GM23248 (cell line): ENCODE data around the gene THBS1. TPM values are rescaled to one million over a fixed set of nuclear protein-coding genes. Genes with fewer than 3 reads are reported as not detected.

Experiments used
- DNase-seq: peaks from one replicate; pipeline ENCODE4 v3.0.0-alpha.2; 2015
- H2AFZ ChIP-seq: fragments of 200-600 bp; sonication (generic); 2 replicates; pipeline ENCODE4 v1.6.1; 2016; ENCODE audit warnings: antibody characterized with exemption
- H3F3A ChIP-seq: fragments of 200-600 bp; sonication (generic); 2 replicates; pipeline ENCODE4 v1.6.1; 2016; ENCODE audit warnings: mild to moderate bottlenecking, antibody characterized with exemption, mixed run types; ENCODE audit not compliant: insufficient read depth
- H3K27ac ChIP-seq: fragments of 200-600 bp; sonication (generic); 2 replicates; pipeline ENCODE4 v1.5.1; 2016; ENCODE audit warnings: mild to moderate bottlenecking
- H3K27me3 ChIP-seq: fragments of 200-600 bp; sonication (generic); replicated peaks from 2 replicates; pipeline ENCODE4 v1.6.1; 2016; ENCODE audit warnings: mild to moderate bottlenecking; ENCODE audit not compliant: insufficient read depth
- H3K36me3 ChIP-seq: fragments of 200-600 bp; sonication (generic); 2 replicates; pipeline ENCODE4 v1.6.1; 2016; ENCODE audit warnings: low read depth, mild to moderate bottlenecking
- H3K4me1 ChIP-seq: fragments of 200-600 bp; sonication (generic); 2 replicates; pipeline ENCODE4 v1.6.1; 2016; ENCODE audit warnings: mild to moderate bottlenecking; ENCODE audit not compliant: insufficient read depth
- H3K4me2 ChIP-seq: fragments of 200-600 bp; sonication (generic); one replicate; pipeline ENCODE4 v1.6.1; 2016; ENCODE audit warnings: mild to moderate bottlenecking; ENCODE audit not compliant: unreplicated experiment
- H3K4me3 ChIP-seq: fragments of 200-600 bp; sonication (generic); 2 replicates; pipeline ENCODE4 v1.5.1; 2016; ENCODE audit warnings: mild to moderate bottlenecking
- H3K79me2 ChIP-seq: fragments of 200-600 bp; sonication (generic); 2 replicates; pipeline ENCODE4 v1.6.1; 2016; ENCODE audit warnings: mild to moderate bottlenecking; ENCODE audit not compliant: insufficient read depth
- H3K9ac ChIP-seq: fragments of 200-600 bp; sonication (generic); 2 replicates; pipeline ENCODE4 v1.6.1; 2016; ENCODE audit warnings: mild to moderate bottlenecking
- H3K9me2 ChIP-seq: fragments of 200-600 bp; sonication (generic); 2 replicates; pipeline ENCODE4 v1.6.1; 2016; ENCODE audit warnings: mixed run types, mild to moderate bottlenecking, moderate library complexity; ENCODE audit not compliant: insufficient read depth
- H3K9me3 ChIP-seq: fragments of 200-600 bp; sonication (generic); one replicate; pipeline ENCODE4 v1.6.1; 2017; ENCODE audit warnings: low read depth
- H4K20me1 ChIP-seq: fragments of 200-600 bp; sonication (generic); 2 replicates; pipeline ENCODE4 v1.6.0; 2016; ENCODE audit not compliant: insufficient read depth
- EZH2 ChIP-seq: fragments of 200-600 bp; sonication (generic); IDR thresholded peaks from 2 replicates; pipeline ENCODE4 v1.6.1; 2018; ENCODE audit warnings: antibody characterized with exemption, mild to moderate bottlenecking; ENCODE audit not compliant: insufficient read depth, poor library complexity, severe bottlenecking
- EZH2phosphoT487 ChIP-seq: fragments of 200-600 bp; sonication (generic); IDR thresholded peaks from 2 replicates; pipeline ENCODE4 v1.6.1; 2018; ENCODE audit warnings: antibody characterized with exemption, moderate library complexity, mild to moderate bottlenecking, low read depth; ENCODE audit not compliant: insufficient read depth
- WGBS, 2 experiments: methylation state at CpG; one replicate each; pipeline ENCODE4 v1.1.6; 2015 to 2017; ENCODE audit warnings: low lambda C conversion rate in 2 of 2, low coverage in 1 of 2; ENCODE audit errors: missing lambda C conversion rate in 2 of 2; 5-methylcytosine and 5-hydroxymethylcytosine counted together
- in situ Hi-C: fragments of 300-500 bp; cut with MboI; formaldehyde crosslinking; loops from 2 replicates; pipeline ENCODE4 v1.15.0; 2020
- polyA plus RNA-seq: library from polyadenylated mRNA; unstranded; fragments of >200 nt; fragmentation: Nextera tagmentation; extraction: Ambion mirVana; gene quantifications from 2 replicates; pipeline ENCODE4 v1.2.1, GENCODE V29; 2016
- total RNA-seq: library from RNA; depleted of rRNA; stranded (reverse); fragments of >200 nt; shearing (Covaris generic); gene quantifications from 2 replicates; pipeline ENCODE4 v1.2.3, GENCODE V29; 2014

Gene THBS1
- total and polyA plus RNA-seq, 2 experiments from 2014 or later, result 2,858 to 7,697 TPM

DNA sequence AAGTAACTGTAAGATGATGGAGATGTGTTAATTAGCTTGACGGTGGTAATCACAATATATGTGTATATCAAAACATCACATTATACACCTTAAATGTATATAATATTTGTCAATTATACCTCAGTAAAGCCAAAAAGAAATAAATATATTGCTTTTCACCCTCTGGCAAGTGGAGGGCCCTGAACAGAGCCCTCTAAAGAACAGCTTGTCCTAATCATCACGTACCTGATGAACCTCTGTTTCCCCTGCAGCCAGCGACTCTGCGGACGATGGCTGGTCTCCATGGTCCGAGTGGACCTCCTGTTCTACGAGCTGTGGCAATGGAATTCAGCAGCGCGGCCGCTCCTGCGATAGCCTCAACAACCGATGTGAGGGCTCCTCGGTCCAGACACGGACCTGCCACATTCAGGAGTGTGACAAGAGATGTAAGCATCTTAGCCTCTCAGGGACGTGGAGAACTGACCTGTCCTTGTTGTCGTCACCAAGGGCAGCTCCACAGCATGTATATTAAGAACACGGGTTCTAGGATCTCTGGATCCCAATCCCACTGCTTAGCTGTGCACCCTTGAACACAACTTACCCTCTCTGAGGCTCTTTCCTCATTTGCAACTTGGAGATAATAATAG lies 6.3 kb downstream of the THBS1 start:
- TF ChIP-seq EZH2phosphoT487, result no peak
- no peak for TF ChIP-seq EZH2
- Histone ChIP-seq H3K4me2 (peak overlapping the region; percentile 75), H3K4me1 (no peaks in the 10 kb centered on the region; the same call in 1 of the 2 replicates), H3K4me3 (peak overlapping the region; percentile 74), H3K27ac (peak overlapping the region; percentile 95), H3K27me3 (no peaks in the 10 kb centered on the region), H3K36me3 (peaks cover 94% of the 10 kb centered on the region), H3K9me2 (no peaks in the 10 kb centered on the region), H3K79me2 (peaks cover 10% of the 10 kb centered on the region; the same call in 1 of the 2 replicates), H3K9me3 (no peaks in the 10 kb centered on the region), H2AFZ (no peak overlapping the region), H4K20me1 (peaks cover 76% of the 10 kb centered on the region; the same call in 1 of the 2 replicates), H3F3A (peaks cover 100% of the 10 kb centered on the region), H3K9ac (peak overlapping the region; percentile 89)
- DNase-seq, result peak; percentile 52
- 75 to 77% methylated on average over 17 of the region's 17 CpGs for WGBS, 2 experiments
- in situ Hi-C loops, result no loop called here

DNA sequence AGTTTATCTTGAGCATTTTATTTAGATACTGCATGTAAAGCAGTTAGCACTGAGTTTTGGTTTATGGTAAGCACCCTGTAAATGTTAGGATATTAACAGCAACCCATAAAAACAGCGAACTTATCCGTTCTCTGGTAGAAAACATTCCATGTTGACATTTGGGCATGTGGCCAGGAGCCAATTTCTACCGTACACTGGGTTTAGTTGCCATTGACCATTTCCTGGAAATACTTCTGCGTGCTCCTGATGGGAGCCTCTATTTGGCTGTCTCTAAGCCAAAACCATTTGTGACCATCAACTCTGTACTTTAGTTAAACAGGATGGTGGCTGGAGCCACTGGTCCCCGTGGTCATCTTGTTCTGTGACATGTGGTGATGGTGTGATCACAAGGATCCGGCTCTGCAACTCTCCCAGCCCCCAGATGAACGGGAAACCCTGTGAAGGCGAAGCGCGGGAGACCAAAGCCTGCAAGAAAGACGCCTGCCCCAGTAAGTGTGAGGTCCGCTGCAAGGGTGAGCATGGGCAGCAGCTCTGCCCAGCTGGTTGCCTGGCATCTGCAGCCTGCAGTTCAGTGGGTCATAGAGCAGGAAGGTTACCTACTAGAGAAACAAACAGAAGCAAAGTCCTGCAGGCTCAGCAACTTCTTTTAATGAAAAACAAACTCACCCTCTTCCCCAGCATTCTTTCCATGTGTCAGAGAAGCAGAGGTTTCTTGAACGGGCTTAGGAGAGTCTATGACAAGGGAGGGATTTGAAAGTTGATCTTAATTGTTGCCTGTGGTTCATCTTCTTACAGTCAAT lies 7.1 kb downstream of the THBS1 start:
- DNase-seq, result peak; percentile 64
- peaks cover 2% of the 10 kb centered on the region; the same call in 1 of the 2 replicates for H3K79me2 ChIP-seq
- H4K20me1 ChIP-seq, result peaks cover 78% of the 10 kb centered on the region; the same call in 1 of the 2 replicates
- no peaks in the 10 kb centered on the region for H3K9me3 ChIP-seq
- peak overlapping the region; percentile 89 for H3K9ac ChIP-seq
- WGBS, 2 experiments, result 61 to 64% methylated on average over 13 of the region's 13 CpGs
- peak overlapping the region; percentile 95 for H3K27ac ChIP-seq
- no peaks in the 10 kb centered on the region for H3K9me2 ChIP-seq
- no peak for TF ChIP-seq EZH2
- TF ChIP-seq EZH2phosphoT487, result no peak
- no peaks in the 10 kb centered on the region; the same call in 1 of the 2 replicates for H3K4me1 ChIP-seq
- H3K4me3 ChIP-seq, result peak overlapping the region; percentile 74
- H3K4me2 ChIP-seq, result peak overlapping the region; percentile 75
- H3K36me3 ChIP-seq, result peaks cover 95% of the 10 kb centered on the region
- in situ Hi-C loops, result no loop called here
- peaks cover 100% of the 10 kb centered on the region for H3F3A ChIP-seq
- no peak overlapping the region for H2AFZ ChIP-seq
- H3K27me3 ChIP-seq, result no peaks in the 10 kb centered on the region

DNA sequence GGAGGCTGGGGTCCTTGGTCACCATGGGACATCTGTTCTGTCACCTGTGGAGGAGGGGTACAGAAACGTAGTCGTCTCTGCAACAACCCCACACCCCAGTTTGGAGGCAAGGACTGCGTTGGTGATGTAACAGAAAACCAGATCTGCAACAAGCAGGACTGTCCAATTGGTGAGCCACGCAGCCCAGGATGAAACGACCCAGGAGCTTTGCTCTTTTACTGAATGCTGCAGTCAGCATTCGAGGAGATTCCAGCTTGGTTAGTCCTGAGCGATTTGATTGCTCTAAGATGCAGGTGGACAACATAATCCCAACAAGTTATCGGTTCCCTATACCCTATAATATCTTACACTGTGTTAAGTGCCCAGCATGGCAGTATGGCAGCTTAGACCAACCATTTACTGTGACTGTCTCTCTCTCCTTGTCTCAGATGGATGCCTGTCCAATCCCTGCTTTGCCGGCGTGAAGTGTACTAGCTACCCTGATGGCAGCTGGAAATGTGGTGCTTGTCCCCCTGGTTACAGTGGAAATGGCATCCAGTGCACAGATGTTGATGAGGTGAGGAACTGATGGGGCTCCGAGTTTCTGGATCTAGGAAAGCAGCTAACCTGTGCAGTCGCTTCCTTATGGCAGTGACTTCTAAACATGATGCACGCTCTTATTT lies 7.8 kb downstream of the THBS1 start:
- WGBS, 2 experiments, result 84 to 85% methylated on average over 13 of the region's 13 CpGs
- TF ChIP-seq EZH2phosphoT487 (no peak), EZH2 (no peak)
- in situ Hi-C loops, result no loop called here
- peak; percentile 43 for DNase-seq
- H3K4me1 ChIP-seq, result no peaks in the 10 kb centered on the region; the same call in 1 of the 2 replicates
- H3K9me2 ChIP-seq, result no peaks in the 10 kb centered on the region
- H3K36me3 ChIP-seq, result peaks cover 98% of the 10 kb centered on the region
- H3K79me2 ChIP-seq, result no peaks in the 10 kb centered on the region
- peak overlapping the region; percentile 95 for H3K27ac ChIP-seq
- peak overlapping the region; percentile 74 for H3K4me3 ChIP-seq
- peak overlapping the region; percentile 89 for H3K9ac ChIP-seq
- peak overlapping the region; percentile 75 for H3K4me2 ChIP-seq
- no peaks in the 10 kb centered on the region for H3K27me3 ChIP-seq
- no peaks in the 10 kb centered on the region for H3K9me3 ChIP-seq
- H3F3A ChIP-seq, result peaks cover 100% of the 10 kb centered on the region
- no peak overlapping the region for H2AFZ ChIP-seq
- peaks cover 80% of the 10 kb centered on the region; the same call in 1 of the 2 replicates for H4K20me1 ChIP-seq

DNA sequence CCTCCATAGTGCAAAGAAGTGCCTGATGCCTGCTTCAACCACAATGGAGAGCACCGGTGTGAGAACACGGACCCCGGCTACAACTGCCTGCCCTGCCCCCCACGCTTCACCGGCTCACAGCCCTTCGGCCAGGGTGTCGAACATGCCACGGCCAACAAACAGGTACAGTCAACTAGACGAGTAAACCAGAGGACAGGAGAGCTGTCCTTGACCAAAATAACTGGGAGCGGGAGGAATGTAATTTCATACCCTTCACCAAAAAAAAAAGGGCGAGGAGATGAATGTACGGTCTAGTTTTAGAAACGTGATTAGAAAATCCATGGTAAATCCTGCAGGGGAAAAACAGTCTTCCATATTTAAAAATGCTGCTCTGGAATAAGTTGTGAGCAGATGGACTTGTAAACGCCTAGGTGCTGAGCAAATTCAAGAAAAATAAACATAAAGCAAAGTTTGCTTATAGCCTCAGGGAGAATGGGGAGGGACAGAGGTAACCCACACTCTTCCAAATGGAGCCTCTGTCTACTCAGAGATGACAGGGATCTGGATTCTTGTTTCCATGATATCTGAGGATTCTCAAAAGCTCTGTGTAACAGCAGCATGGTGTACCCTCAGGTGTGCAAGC lies 8.4 kb downstream of the THBS1 start:
- Histone ChIP-seq H3K9ac (peak overlapping the region; percentile 89), H3K79me2 (no peaks in the 10 kb centered on the region), H2AFZ (no peak overlapping the region), H3K27ac (peak overlapping the region; percentile 95), H3K36me3 (peaks cover 98% of the 10 kb centered on the region), H3K4me3 (peak overlapping the region; percentile 74), H4K20me1 (peaks cover 86% of the 10 kb centered on the region; the same call in 1 of the 2 replicates), H3K4me2 (peak overlapping the region; percentile 75), H3F3A (peaks cover 100% of the 10 kb centered on the region), H3K9me3 (no peaks in the 10 kb centered on the region), H3K9me2 (no peaks in the 10 kb centered on the region), H3K4me1 (no peaks in the 10 kb centered on the region; the same call in 1 of the 2 replicates), H3K27me3 (no peaks in the 10 kb centered on the region)
- DNase-seq, result peak; percentile 39
- no peak for TF ChIP-seq EZH2
- no peak for TF ChIP-seq EZH2phosphoT487
- 77 to 83% methylated on average over 14 of the region's 14 CpGs for WGBS, 2 experiments
- in situ Hi-C loops, result no loop called here
